ENCODE measurements around the gene POR.
A peak's percentile ranks its signal among the peaks of the same experiment; 100 is the strongest.

Gene POR

GRCh38 chr7:75916685-75917634 lies 2.0 kb downstream of the POR start:
- no peak for DNase-seq

- no peak for DNase-seq
These were observed 5.6 kb downstream of the POR start for GRCh38 chr7:75920431-75921161.

- no peak for DNase-seq
These were observed 6.5 kb downstream of the POR start for GRCh38 chr7:75921479-75921878.

GRCh38 chr7:75922966-75923603 lies 8.1 kb downstream of the POR start:
- no peak for DNase-seq

GRCh38 chr7:75924256-75924655 lies 9.3 kb downstream of the POR start:
- no peak for DNase-seq

GRCh38 chr7:75924889-75925288 lies 9.9 kb downstream of the POR start:
- no peak for DNase-seq

- DNase-seq: no peak
These were observed 10.9 kb downstream of the POR start for GRCh38 chr7:75925717-75926435.

GRCh38 chr7:75928568-75928914 lies 13.6 kb downstream of the POR start:
- no peak for DNase-seq

- DNase-seq: peak in 1 of 14 donors; percentile 90
These were observed 16.7 kb downstream of the POR start for GRCh38 chr7:75931680-75932079.

- DNase-seq: peak in 12 of 14 donors; percentile 3 to 76 (median 46)
These were observed 23.2 kb downstream of the POR start for GRCh38 chr7:75937958-75938786.

GRCh38 chr7:75938921-75939320 lies 24.0 kb downstream of the POR start:
- no peak for DNase-seq

GRCh38 chr7:75943864-75944263 lies 28.9 kb downstream of the POR start:
- DNase-seq: no peak

GRCh38 chr7:75944507-75944906 lies 29.6 kb downstream of the POR start:
- no peak for DNase-seq

GRCh38 chr7:75945297-75946168 lies 30.6 kb downstream of the POR start:
- no peak for DNase-seq

GRCh38 chr7:75946207-75946855 lies 31.4 kb downstream of the POR start:
- no peak for DNase-seq

- DNase-seq: no peak
These were observed 33.2 kb downstream of the POR start for GRCh38 chr7:75948179-75948578.

- no peak for DNase-seq
These were observed 35.2 kb downstream of the POR start for GRCh38 chr7:75950111-75950681.

GRCh38 chr7:75951506-75951905 lies 36.6 kb downstream of the POR start:
- peak in 1 of 14 donors; percentile 51 for DNase-seq

GRCh38 chr7:75953431-75953830 lies 38.5 kb downstream of the POR start:
- no peak for DNase-seq

- peak in 1 of 14 donors; percentile 11 for DNase-seq
These were observed 39.0 kb downstream of the POR start for GRCh38 chr7:75953931-75954330.

All from C1 segment of cervical spinal cord (tissue), 14 donors.